Measurements from ENCODE around the gene HOXA3.

The HOXA3 gene

DNA sequence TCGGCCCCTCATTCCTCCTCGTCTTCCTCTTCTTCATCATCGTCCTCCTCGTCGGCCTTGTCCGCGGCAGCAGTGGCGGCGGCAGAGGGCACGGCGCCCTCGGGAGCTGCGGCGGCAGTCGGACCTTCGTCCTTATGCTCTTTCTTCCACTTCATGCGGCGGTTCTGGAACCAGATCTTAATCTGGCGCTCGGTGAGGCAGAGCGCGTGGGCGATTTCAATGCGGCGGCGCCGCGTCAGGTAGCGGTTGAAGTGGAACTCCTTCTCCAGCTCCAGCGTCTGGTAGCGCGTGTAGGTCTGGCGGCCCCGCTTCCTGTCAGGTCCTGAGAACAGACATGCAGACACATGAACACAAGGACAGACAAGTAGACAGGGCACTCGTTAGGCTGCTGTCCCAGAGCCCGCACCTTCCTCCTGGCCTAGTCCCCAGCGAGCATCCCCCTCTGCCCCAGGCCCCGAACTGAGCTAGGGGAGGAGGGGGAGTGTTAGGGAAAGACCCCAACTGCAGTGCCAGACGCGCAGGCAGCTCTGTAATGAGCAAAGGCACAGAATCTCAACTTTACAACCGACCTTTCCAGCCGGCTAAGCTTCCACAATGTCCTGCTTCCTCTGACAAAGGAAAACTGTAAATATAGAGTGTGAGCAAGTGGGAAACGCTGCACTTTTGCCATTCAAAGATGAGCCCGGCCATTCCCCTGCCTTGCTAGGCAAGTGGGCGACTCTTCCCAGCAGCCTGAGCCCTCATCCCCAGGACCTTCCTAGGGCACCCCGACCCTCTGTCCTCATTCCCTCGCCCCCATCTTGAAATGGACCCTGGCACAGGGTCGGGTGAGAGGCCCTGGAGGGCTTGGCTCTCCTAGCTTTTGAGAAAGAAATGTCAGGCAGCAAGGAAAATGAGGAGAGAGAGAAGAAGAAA lies 2.8 kb upstream of the HOXA3 start:
- H3K4me3 ChIP-seq (ENCODE audit: control insufficient read depth, low read depth, low read length): peak overlapping the region; percentile 69
- DNase-seq (ENCODE audit: low read depth): peak; percentile 59
- TF ChIP-seq, protein P1, sequence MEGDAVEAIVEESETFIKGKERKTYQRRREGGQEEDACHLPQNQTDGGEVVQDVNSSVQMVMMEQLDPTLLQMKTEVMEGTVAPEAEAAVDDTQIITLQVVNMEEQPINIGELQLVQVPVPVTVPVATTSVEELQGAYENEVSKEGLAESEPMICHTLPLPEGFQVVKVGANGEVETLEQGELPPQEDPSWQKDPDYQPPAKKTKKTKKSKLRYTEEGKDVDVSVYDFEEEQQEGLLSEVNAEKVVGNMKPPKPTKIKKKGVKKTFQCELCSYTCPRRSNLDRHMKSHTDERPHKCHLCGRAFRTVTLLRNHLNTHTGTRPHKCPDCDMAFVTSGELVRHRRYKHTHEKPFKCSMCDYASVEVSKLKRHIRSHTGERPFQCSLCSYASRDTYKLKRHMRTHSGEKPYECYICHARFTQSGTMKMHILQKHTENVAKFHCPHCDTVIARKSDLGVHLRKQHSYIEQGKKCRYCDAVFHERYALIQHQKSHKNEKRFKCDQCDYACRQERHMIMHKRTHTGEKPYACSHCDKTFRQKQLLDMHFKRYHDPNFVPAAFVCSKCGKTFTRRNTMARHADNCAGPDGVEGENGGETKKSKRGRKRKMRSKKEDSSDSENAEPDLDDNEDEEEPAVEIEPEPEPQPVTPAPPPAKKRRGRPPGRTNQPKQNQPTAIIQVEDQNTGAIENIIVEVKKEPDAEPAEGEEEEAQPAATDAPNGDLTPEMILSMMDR (conservative IDR thresholded peaks at IDR 0.05; ENCODE audit: control insufficient read depth, insufficient read depth, low read depth, low read length): no peak

DNA sequence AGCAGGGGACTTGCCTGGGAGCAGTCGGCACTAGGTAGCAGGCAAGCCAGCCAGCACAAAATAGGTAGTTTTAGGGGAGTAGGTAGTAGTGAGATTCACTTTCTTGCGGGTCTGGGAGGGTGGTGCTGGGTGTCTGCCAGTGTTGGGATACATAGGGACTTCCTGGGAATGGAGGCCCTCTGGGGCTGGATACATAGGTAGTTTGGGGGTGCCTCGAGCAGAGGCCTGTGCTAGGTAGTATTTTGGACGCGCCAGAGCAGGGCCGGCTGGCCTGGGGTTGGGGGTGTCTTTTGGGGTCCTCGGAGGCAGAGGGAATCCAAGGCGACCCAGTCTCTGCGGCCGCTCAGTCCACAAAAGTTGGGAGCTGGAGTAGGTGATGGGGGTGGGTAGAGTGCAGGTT lies 2.0 kb upstream of the HOXA3 start:
- TF ChIP-seq, protein P1 (conservative IDR thresholded peaks at IDR 0.05; ENCODE audit: control insufficient read depth, insufficient read depth, low read depth, low read length): no peak
- H3K4me3 ChIP-seq (ENCODE audit: control insufficient read depth, low read depth, low read length): no peak overlapping the region
- DNase-seq (ENCODE audit: low read depth): no peak

DNA sequence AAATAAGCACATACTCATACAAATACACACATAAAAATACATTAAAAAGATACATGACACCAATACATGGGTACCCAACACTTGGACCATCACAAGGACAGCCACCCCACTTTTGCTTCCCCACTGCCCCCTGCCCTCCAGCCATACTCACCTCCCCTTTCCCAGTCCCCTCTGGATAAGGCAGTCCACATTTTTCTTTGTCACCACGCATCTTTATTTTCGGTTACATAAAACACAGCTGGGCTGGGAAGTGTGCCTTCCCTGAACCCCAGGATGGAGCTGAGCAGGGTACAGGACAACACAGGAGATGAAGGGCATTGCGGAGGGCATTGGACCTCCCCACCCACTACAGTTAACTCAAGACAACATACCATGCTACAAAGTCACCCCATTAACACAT lies 1.1 kb upstream of the HOXA3 start:
- TF ChIP-seq, protein P1 (conservative IDR thresholded peaks at IDR 0.05; ENCODE audit: control insufficient read depth, insufficient read depth, low read depth, low read length): no peak
- H3K4me3 ChIP-seq (ENCODE audit: control insufficient read depth, low read depth, low read length): no peak overlapping the region

DNA sequence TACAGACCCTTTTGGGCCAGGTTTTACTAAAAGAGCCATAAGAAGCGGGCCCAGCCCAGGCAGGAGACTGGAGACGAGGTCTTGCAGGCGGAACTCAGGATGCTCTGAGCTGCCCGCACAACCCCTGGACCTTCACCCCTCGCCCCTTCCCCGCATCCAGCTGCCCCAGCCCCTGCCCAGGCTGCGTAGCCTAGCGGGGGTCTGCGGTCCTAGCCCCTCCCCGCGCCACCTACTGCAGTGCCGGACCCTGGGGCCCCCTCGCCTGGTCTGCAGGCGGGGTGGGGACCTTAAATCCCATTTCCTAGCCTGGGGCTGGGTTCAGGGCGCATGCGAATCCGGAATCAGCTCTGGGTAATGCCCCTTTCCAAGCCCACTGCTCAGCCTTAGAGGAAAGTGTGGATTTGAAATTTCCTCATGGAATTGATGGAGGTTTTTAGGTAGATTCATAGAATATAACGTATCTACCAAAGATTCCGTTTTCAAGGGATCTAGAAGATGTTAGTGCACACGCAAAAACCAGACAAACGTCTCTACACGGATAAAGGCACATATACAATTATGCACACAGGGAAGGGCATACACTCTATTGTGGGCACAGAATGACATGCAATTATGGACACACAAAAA lies 546 bp upstream of the HOXA3 start:
- no peak for DNase-seq (ENCODE audit: low read depth)
- H3K4me3 ChIP-seq (ENCODE audit: control insufficient read depth, low read depth, low read length): peak overlapping the region; percentile 72
- TF ChIP-seq, protein P1 (conservative IDR thresholded peaks at IDR 0.05; ENCODE audit: control insufficient read depth, insufficient read depth, low read depth, low read length): no peak

More for the DNA sequence above, 1.1 kb upstream of the HOXA3 start:
- peak; percentile 43 for DNase-seq (ENCODE audit: low read depth)

DNA sequence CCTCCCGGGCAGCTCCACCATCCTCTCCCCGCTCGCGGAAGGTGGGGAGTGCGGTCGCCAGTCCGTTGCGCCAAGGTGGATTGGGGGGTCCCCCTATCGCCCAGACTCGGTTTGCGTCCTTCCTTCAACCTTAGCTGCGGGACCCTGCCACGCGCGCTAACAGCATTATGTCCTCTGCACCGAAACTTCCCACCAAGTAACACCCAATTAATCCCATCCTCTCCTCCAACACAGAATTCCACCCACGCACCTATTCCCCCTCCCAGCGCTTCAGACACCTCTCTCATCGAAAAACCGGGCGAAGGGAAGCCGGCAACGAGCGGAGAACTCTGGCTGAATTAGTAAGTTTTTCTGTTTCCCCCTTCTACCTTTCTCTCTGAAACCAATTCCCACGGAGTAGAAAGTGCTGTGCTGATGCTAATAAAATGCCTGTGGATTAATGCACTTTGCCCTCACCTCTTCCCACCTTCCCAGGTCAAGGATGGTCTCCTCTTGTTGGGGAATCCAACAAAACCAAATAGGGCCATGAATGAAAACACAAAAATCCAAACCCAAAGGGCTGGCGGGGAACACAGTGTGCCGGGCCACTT lies 947 bp downstream of the HOXA3 start:
- peak; percentile 22 for DNase-seq (ENCODE audit: low read depth)
- H3K4me3 ChIP-seq (ENCODE audit: control insufficient read depth, low read depth, low read length): peak overlapping the region; percentile 72
- TF ChIP-seq, protein P1 (conservative IDR thresholded peaks at IDR 0.05; ENCODE audit: control insufficient read depth, insufficient read depth, low read depth, low read length): no peak

DNA sequence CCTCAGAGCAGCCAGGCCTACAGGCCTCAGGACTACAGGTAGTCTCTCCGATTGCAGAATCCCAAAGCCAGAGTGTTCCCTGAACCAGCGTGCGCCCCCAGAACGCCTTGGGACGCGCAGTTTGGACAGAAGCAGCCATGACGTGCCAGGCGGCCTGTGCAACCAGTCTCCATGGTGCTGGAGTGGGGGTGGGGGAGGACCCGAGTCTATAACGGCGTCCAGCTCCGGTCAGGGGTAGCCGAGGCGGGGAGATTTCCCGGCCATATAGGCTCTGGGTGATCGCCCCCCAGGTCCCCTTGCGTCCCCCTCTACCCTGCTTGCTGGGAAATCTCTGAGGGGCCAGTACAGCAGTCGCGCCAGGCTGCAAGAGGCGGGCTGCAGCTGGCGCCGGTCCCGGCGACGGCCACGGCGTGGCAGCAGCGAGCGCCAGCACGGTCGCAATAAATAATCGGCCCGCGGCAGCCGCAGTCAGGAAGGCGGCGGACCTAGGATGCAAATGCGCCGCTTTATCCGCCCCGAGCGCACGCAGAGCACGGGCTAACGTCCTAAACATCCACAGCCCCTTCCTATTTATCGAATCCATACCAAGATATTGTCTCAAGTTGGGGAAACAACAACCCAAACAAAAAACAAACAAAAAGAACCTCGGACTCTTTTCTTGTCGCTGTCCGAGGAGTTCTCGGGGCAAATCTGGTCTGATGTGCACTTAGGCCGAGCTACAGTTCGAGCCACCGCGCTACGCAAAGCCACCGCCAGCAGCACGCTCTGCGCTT lies 1.6 kb downstream of the HOXA3 start:
- TF ChIP-seq, protein P1 (conservative IDR thresholded peaks at IDR 0.05; ENCODE audit: control insufficient read depth, insufficient read depth, low read depth, low read length): no peak
- H3K4me3 ChIP-seq (ENCODE audit: control insufficient read depth, low read depth, low read length): peak overlapping the region; percentile 72
- DNase-seq (ENCODE audit: low read depth): peak; percentile 81
